SJCRH30 (cell line): ENCODE data around the gene ADGRF3. TPM values are rescaled to one million over a fixed set of nuclear protein-coding genes. Genes with fewer than 3 reads are reported as not detected.
A peak's percentile ranks its signal among the peaks of the same experiment; 100 is the strongest.
"Not testable (repeated sequence)": the region's sequence is repeated elsewhere in the genome, so short reads cannot be mapped to it uniquely, and the experiment has no call there.

Source experiments
- DNase-seq, 2 experiments: peaks; one replicate each; pipeline ENCODE4 v3.0.0-alpha.2; 2015 to 2020
- H3K27ac ChIP-seq: fragments of 250-450 bp; sonication (Bioruptor Pico); 2 replicates; pipeline ENCODE4 v1.5.1; 2020; ENCODE audit warnings: mild to moderate bottlenecking, moderate library complexity
- H3K27me3 ChIP-seq: fragments of 250-450 bp; sonication (Bioruptor Pico); 2 replicates; pipeline ENCODE4 v1.5.1; 2020; ENCODE audit warnings: mild to moderate bottlenecking, moderate library complexity
- H3K36me3 ChIP-seq: fragments of 250-450 bp; sonication (Bioruptor Pico); 2 replicates; pipeline ENCODE4 v1.5.1; 2020; ENCODE audit warnings: mild to moderate bottlenecking, moderate library complexity
- H3K4me1 ChIP-seq: fragments of 250-450 bp; sonication (Bioruptor Pico); 2 replicates; pipeline ENCODE4 v1.5.1; 2020; ENCODE audit warnings: mild to moderate bottlenecking, moderate library complexity
- H3K4me3 ChIP-seq: fragments of 250-450 bp; sonication (Bioruptor Pico); 2 replicates; pipeline ENCODE4 v1.5.1; 2020; ENCODE audit warnings: mild to moderate bottlenecking, moderate library complexity
- H3K9me3 ChIP-seq: fragments of 250-450 bp; sonication (Bioruptor Pico); replicated peaks from 2 replicates; pipeline ENCODE4 v1.5.1; 2020; ENCODE audit warnings: mild to moderate bottlenecking, moderate library complexity
- total RNA-seq: library from RNA; depleted of rRNA; stranded (reverse); fragments of >200 nt; shearing (Covaris generic); gene quantifications from 2 replicates; pipeline ENCODE4 v1.2.3, GENCODE V29; 2014

ADGRF3 gene
- total RNA-seq, 1 experiment from 2014 or later: 0.14 TPM

DNA sequence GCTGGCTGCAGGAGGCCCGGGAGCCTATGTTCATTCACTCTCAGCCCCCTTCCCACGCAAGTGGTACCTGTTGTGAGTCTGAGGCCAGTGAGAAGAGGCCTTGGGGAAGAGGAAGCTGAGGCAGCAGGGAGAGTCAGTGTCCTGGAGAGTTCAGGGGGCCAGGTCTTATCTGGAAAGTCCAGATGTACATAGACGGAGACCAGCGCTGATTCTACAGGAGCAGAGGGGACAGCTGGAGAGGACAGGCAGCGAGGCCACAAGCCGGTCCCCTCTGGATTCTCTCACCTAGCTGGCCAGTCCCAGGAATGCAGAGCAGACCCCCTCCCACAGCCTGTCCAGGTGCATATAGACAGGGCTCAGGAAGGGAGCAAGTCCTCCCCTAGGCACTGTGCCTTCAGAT, 29.7 kb downstream of the ADGRF3 start:
- Histone ChIP-seq H3K4me1 (0 out of 2 replicates have a peak, but pooled peaks cover 4% of the 10 kb centered on the region), H3K27me3 (no peaks in the 10 kb centered on the region; the same call in 1 of the 2 replicates), H3K27ac (no peak overlapping the region), H3K4me3 (no peak overlapping the region), H3K9me3 (no peaks in the 10 kb centered on the region), H3K36me3 (no peaks in the 10 kb centered on the region)
- no peak for DNase-seq

DNA sequence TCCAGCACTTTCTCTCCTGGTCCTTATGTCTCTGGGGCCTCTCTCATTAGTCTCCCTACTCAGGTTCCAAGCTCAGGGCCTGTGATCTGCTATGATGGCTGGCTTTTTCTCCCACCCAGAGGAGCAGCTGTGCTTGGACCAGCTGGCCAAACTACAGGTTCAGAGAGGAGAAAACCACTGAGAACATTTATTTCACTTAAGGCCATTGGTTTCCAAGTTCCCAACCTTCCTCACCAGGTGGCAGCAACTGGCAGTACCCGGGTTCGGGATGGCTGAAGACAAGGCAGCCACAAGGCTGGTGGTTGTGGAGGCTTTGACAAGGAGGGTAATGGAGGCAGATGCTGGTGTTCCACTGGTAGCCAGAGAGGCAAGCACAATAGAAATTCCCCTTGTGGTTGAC, 30.5 kb downstream of the ADGRF3 start:
- peak; percentile 65 to 85 for DNase-seq
- Histone ChIP-seq H3K4me3 (no peak overlapping the region), H3K4me1 (0 out of 2 replicates have a peak, but pooled peaks cover 4% of the 10 kb centered on the region), H3K27ac (no peak overlapping the region), H3K9me3 (no peaks in the 10 kb centered on the region), H3K27me3 (no peaks in the 10 kb centered on the region; the same call in 1 of the 2 replicates), H3K36me3 (no peaks in the 10 kb centered on the region)

DNA sequence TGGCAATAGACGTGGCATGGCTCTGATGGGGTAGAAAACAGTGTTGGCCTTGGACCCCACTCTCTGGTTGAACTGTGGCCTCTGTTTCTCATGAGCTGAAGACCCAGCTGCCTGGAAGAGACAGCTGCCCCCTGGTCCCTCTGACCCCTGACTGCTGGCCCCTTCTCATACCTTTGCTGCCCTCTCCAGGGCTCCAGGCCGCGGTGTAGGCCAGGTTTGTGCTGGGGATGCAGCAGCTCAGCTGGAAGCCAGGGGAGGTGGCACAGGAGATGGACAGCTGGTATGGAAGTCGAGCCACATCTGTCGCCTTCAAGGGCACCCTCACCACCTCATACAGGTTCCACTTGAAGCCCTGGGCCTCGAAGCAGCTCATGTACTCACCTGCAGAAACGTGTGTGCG, 32.3 kb downstream of the ADGRF3 start:
- no peak overlapping the region for H3K27ac ChIP-seq
- no peaks in the 10 kb centered on the region; the same call in 1 of the 2 replicates for H3K27me3 ChIP-seq
- 0 out of 2 replicates have a peak, but pooled peaks cover 4% of the 10 kb centered on the region for H3K4me1 ChIP-seq
- DNase-seq: no peak
- no peak overlapping the region for H3K4me3 ChIP-seq
- no peaks in the 10 kb centered on the region for H3K36me3 ChIP-seq
- no peaks in the 10 kb centered on the region for H3K9me3 ChIP-seq

DNA sequence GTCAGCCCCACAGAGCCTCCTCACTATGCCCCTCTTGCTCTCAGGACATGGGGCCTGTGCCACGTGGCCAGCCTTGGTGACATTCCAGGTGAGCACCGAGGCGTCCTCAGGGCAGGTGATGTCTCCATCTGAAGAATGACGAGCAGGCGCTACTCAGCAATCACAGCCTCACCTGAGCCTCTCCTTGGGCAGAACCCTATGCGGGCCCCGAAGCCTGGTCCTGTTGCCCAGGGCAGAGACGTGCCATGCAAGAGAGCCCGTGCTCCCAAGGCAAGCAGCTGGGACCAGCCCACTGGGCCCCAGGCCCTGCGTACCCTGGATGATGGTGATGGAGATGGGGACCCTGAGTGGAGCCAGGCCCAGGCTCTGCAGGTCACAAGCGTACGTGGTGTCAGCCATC, 33.1 kb downstream of the ADGRF3 start:
- no peak overlapping the region for H3K27ac ChIP-seq
- H3K4me3 ChIP-seq: no peak overlapping the region
- H3K4me1 ChIP-seq: 0 out of 2 replicates have a peak, but pooled peaks cover 4% of the 10 kb centered on the region
- no peaks in the 10 kb centered on the region for H3K9me3 ChIP-seq
- H3K27me3 ChIP-seq: no peaks in the 10 kb centered on the region
- no peaks in the 10 kb centered on the region for H3K36me3 ChIP-seq
- no peak for DNase-seq

DNA sequence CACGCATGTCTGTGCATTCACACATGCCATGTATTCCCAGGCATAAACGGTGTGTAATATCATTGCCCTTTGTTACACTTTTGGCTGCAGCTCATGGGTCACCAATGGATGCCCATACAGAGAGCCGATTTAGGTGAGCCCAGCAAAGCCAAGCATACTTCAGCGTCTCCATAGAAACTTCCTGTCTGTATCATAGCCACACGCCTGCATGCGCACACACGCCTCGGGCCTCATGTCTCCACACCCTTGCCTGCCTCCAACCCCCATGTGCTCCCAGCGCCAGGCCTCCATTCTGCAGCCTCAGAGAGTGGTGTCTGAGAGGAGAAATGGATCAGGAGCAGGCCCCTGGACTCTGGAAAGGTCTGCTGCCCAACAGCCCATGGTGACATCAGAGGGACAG, 34.1 kb downstream of the ADGRF3 start:
- no peak overlapping the region for H3K27ac ChIP-seq
- H3K36me3 ChIP-seq: no peaks in the 10 kb centered on the region
- 0 out of 2 replicates have a peak, but pooled peaks cover 4% of the 10 kb centered on the region for H3K4me1 ChIP-seq
- DNase-seq: no peak
- no peak overlapping the region for H3K4me3 ChIP-seq
- H3K9me3 ChIP-seq: no peaks in the 10 kb centered on the region
- no peaks in the 10 kb centered on the region for H3K27me3 ChIP-seq

DNA sequence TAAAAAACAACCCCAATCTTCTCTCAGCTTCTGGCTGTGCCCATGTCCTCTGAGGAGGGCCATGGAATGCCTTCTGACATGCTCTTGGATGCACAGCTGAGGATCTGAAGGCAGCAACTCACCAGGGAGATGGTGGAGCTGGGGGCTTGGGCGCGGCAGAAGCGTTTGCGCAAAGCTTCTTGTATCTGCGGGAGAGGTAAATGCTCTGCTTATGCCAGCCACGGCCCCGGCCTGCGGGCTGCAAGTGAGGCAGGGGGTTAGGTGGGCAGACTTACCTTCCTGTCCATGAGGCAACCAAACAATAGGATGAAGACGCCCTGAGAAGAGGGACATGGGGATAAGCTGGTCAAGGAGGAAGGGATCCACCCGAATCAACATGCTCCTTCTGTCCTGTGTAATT, 36.7 kb downstream of the ADGRF3 start:
- Histone ChIP-seq H3K27ac (no peak overlapping the region), H3K36me3 (no peaks in the 10 kb centered on the region), H3K27me3 (no peaks in the 10 kb centered on the region), H3K4me1 (no peaks in the 10 kb centered on the region), H3K4me3 (no peak overlapping the region), H3K9me3 (no peaks in the 10 kb centered on the region)
- no peak for DNase-seq

DNA sequence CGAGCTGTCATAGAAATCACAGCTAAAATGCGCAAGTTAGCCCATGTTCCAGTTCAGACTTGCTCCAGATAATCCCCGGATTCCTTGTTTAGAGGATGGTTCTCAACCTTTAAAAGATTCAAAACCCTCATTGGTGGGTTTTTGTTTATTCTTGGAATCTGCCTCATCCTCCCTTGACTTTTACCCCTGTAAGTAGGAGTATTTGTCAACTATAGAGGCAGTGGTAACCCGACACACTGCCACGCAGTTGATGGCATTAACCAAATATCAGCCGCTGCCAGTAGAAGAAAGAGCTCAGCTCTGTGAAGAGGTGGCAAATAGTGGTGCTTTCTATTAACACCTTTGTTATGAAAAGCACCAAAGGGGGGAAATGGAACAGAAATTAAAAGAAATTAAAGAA, 41.0 kb downstream of the ADGRF3 start:
- no peak for DNase-seq
- H3K4me3 ChIP-seq: no peak overlapping the region
- H3K4me1 ChIP-seq: peaks cover 4% of the 10 kb centered on the region; the same call in 1 of the 2 replicates
- H3K27ac ChIP-seq: no peak overlapping the region
- H3K27me3 ChIP-seq: no peaks in the 10 kb centered on the region
- no peaks in the 10 kb centered on the region for H3K9me3 ChIP-seq
- H3K36me3 ChIP-seq: no peaks in the 10 kb centered on the region

DNA sequence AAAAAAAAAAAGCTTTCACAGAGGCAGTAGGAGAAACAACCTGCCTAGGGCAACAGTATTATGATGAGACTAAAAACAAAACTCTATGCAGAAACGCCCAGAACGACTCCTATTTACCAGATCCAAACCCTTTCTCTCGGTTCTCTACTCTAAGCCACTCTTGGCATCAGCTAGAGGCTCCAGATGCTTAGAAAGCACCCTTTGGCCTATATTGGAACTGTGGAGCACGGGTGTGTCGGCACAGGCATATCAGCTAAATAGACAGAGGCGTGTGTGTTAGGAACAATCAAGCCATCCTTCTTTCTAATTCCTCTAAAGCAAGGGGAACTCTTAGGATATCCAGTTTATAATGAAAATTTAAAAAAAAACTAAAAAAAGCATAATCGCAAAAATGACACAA, 41.5 kb downstream of the ADGRF3 start:
- H3K36me3 ChIP-seq, DNase-seq, H3K9me3 ChIP-seq, H3K27ac ChIP-seq, H3K4me1 ChIP-seq, H3K4me3 ChIP-seq, H3K27me3 ChIP-seq: not testable (repeated sequence)

DNA sequence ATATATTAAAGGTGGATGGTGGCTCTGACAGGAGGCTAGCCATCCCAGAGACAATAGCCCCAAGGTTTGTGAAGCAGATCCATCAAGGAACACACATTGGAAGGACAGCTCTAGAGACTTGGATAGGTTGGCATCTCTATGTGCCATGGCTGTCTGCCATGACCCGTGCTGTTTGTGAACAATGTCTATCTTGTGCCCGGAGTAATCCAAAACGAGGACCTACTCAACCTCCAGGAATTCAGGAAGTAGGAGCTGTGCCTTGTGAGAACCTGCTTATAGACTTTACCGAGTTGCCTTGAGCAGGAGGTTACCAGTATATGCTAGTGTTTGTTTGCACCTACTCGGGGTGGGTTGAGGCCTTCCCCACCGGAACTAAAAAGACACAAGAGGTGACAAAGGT, 43.7 kb downstream of the ADGRF3 start:
- no peak overlapping the region for H3K4me3 ChIP-seq
- no peak overlapping the region for H3K27ac ChIP-seq
- H3K36me3 ChIP-seq: no peaks in the 10 kb centered on the region
- H3K9me3 ChIP-seq: no peaks in the 10 kb centered on the region
- H3K4me1 ChIP-seq: peaks cover 4% of the 10 kb centered on the region; the same call in 1 of the 2 replicates
- no peaks in the 10 kb centered on the region for H3K27me3 ChIP-seq
- DNase-seq: no peak

DNA sequence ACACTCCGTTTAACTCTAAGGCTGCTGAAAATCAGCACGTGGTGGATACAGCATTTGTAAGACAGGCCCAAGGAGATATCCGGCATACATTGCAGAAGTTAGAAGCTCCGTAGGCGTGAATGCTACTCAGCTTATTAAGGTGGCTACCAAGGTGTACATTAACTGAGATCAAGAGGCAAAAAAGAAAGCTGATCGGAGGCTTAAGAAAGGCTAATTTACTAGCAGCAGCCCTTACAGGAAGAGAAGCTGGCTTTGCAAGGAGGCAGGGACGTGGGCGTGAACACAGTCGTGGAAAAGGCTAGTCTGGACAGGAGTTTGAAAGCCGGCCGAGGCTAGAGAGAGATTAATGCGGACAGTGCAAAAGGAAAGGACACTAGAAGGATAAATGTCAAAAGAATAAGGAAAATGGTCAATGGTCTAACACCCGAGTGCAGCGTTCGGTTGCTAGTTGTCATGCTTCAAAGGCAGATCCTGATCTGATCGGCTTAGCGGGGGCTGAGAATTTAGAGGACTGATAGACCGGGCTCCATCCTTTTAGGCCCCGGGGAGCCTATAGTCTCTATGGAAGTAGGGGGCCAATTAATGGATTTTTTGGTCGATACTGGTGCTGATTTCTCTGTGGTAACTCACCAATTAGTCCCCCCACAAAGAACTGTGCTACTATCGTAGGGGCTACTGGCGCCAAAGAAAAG, 46.2 kb downstream of the ADGRF3 start:
- no peaks in the 10 kb centered on the region for H3K9me3 ChIP-seq
- H3K4me3 ChIP-seq: peak overlapping the region; percentile 64
- H3K27ac ChIP-seq: peak overlapping the region; percentile 75
- no peaks in the 10 kb centered on the region for H3K36me3 ChIP-seq
- H3K27me3 ChIP-seq: no peaks in the 10 kb centered on the region
- peaks cover 4% of the 10 kb centered on the region; the same call in 1 of the 2 replicates for H3K4me1 ChIP-seq
- peak in 1 of 2 experiments; percentile 31 for DNase-seq

DNA sequence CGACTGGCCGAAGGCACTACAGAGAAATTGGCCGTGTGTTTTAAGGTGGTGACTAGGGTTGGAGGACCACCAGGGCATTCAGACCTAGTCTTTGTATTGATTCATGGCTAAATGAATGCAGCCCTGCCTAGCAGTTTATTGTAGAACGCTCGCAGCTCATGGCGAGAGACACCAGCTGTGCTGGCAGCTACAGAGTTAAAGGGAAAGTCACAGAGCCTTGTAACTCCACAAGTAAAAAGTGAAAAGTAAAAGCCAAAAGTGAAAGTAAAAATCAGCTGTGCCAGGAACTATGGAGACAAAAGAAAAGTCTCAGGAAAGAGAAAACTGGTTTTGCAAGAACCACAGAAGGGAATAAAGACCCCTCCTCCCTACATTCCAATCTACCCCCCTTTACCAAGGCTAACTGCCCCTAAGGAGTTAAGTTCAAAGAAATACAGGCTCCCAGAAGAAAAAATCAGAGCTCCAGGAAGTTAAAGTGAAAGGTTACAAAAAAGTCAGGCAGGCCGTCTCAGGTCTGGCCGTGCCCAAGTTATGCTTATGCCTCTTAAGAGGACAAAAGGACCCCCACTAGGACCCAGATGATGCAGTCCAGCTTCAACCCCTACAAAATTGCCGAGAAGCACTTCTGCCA, 47.0 kb downstream of the ADGRF3 start:
- Histone ChIP-seq H3K36me3 (no peaks in the 10 kb centered on the region), H3K27ac (peak overlapping the region; percentile 75), H3K4me3 (peak overlapping the region; percentile 64), H3K9me3 (no peaks in the 10 kb centered on the region), H3K27me3 (no peaks in the 10 kb centered on the region), H3K4me1 (peaks cover 4% of the 10 kb centered on the region; the same call in 1 of the 2 replicates)
- DNase-seq: peak; percentile 79 to 86

DNA sequence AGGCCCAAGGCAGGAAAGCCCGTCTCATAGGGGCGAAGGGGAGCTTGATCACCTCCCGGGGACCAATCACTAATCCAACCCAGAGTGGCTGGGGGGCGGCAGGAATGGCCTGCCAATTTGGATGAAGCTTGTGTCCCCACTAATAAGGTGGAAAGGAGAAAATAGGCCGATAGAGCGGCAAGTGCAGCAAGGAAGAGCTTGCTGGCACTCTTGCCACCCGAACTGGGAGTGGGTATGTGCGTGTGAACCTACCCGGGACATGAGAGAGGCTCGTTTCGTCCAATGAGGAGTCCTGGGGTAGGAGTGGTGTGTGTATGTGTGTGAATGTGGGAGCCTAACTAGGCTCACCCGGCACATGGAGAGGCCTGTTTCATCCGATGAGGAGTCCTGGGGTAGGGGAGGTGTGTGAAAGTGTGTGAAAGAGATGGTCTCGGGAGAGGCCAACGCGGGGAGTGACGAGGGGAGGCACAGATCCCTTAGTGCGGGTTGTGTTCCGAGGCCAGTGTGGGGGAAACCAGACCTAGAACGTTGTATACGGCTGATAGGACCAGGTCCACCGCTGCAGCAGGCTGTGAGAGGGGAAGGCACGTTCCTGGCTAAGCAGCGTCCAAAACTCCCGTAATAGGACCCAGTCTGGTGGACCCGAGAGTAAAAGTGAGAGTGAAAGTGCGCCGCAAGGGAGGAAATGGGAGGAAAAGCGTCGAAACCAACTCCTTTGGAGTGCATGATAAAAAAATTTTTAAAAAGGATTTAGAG, 47.8 kb downstream of the ADGRF3 start:
- H3K4me1 ChIP-seq: peaks cover 4% of the 10 kb centered on the region; the same call in 1 of the 2 replicates
- H3K36me3 ChIP-seq: no peaks in the 10 kb centered on the region
- peak overlapping the region; percentile 75 for H3K27ac ChIP-seq
- peak; percentile 33 to 61 for DNase-seq
- H3K4me3 ChIP-seq: peak overlapping the region; percentile 64
- H3K27me3 ChIP-seq: no peaks in the 10 kb centered on the region
- H3K9me3 ChIP-seq: no peaks in the 10 kb centered on the region

DNA sequence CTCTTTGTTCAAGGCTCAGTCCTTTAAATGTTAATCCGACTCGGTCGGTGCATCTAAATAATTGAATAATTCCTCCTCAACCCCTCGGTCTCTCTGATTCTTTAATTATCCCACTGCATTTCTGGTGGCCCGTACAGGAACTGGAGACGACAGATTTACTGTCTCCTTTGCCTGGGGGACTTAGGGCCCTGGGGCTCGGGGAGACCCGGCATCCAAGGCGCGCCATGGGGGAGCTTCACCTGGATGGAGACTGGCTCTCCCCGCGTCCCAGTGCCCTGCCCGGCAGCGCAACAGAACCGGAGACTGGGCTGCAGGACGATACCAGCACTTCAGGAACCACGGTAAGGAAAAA, 48.3 kb downstream of the ADGRF3 start:
- Histone ChIP-seq H3K9me3 (no peaks in the 10 kb centered on the region), H3K27ac (no peak overlapping the region), H3K27me3 (no peaks in the 10 kb centered on the region), H3K36me3 (no peaks in the 10 kb centered on the region), H3K4me1 (peaks cover 4% of the 10 kb centered on the region; the same call in 1 of the 2 replicates), H3K4me3 (peak overlapping the region; percentile 64)
- DNase-seq: no peak

DNA sequence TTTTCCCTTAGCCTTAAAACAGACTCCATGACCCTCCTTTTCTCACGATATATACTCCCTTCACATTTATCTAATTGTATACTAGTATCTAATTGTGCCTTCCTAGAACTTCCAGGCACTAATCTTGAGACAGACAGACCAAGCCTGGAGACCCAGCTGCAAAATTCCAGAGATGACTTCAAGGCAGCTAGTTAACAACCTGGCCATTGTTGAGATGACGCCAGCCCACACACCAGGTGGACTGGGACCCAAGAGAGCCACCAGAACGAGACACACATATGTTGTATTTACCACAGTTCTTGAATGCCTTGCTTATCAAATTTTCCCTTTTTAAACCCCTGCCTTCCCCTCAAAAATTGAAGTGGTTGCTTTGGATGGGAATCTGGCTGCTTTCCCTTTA, 49.5 kb downstream of the ADGRF3 start:
- Histone ChIP-seq H3K4me1 (peaks cover 4% of the 10 kb centered on the region; the same call in 1 of the 2 replicates), H3K27ac (no peak overlapping the region), H3K36me3 (no peaks in the 10 kb centered on the region), H3K4me3 (no peak overlapping the region), H3K9me3 (no peaks in the 10 kb centered on the region), H3K27me3 (no peaks in the 10 kb centered on the region)
- DNase-seq: no peak

DNA sequence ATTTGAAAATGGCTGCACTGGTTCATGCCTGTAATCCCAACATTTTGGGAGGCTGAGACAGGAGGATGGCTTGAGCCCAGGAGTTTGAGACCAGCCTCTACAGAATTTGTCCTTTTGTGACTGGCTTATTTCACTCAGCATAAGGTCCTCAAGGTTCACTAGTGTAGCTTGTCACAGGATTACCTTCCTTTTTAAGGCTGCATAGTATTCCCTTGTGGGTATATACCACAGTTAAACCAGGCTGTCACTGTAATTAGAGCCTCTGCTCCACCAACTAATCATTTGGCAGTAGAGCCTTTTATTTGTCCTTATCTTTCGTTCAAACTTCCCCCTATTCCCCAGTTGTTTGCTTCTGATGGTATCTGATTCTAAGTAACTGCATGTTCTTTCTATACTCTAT, 51.1 kb downstream of the ADGRF3 start:
- H3K27ac ChIP-seq: no peak overlapping the region
- peaks cover under 1% of the 10 kb centered on the region; the same call in 1 of the 2 replicates for H3K4me1 ChIP-seq
- no peaks in the 10 kb centered on the region for H3K9me3 ChIP-seq
- DNase-seq: no peak
- H3K4me3 ChIP-seq: no peak overlapping the region
- H3K27me3 ChIP-seq: no peaks in the 10 kb centered on the region
- no peaks in the 10 kb centered on the region for H3K36me3 ChIP-seq
